Mesendoderm (in vitro differentiated cells): ENCODE results near the gene ST6GAL1.
A peak's percentile ranks its signal among the peaks of the same experiment; 100 is the strongest.

Experiments used
- DNase-seq: peaks from one replicate; pipeline ENCODE4 v3.0.0; 2013
- H2AK5ac ChIP-seq: 2 replicates; pipeline ENCODE4 v1.6.1; 2013; ENCODE audit warnings: low read length, inconsistent platforms
- H2BK120ac ChIP-seq: 2 replicates; pipeline ENCODE4 v1.6.1; 2013; ENCODE audit warnings: low read depth, mild to moderate bottlenecking, low read length, moderate library complexity, mixed read lengths
- H2BK15ac ChIP-seq: replicated peaks from 2 replicates; pipeline ENCODE4 v1.6.1; 2013; ENCODE audit warnings: low read depth, mild to moderate bottlenecking, moderate library complexity
- H2BK5ac ChIP-seq: 2 replicates; pipeline ENCODE4 v1.6.1; 2013; ENCODE audit warnings: low read length, inconsistent platforms
- H3K18ac ChIP-seq: 2 replicates; pipeline ENCODE4 v1.6.1; 2013; ENCODE audit warnings: mild to moderate bottlenecking, low read length, mixed read lengths
- H3K23ac ChIP-seq: one replicate; pipeline ENCODE4 v1.6.1; 2013; ENCODE audit warnings: low read length
- H3K27ac ChIP-seq: 2 replicates; pipeline ENCODE4 v1.5.1; 2013; ENCODE audit warnings: low read depth, mild to moderate bottlenecking, inconsistent platforms, low read length, moderate library complexity
- H3K27me3 ChIP-seq: 2 replicates; pipeline ENCODE4 v1.6.1; 2013; ENCODE audit warnings: low read length, control low read depth, mild to moderate bottlenecking, inconsistent platforms; ENCODE audit not compliant: insufficient read depth, poor library complexity
- H3K36me3 ChIP-seq: 2 replicates; pipeline ENCODE4 v1.6.1; 2013; ENCODE audit warnings: low read length, inconsistent platforms; ENCODE audit not compliant: control insufficient read depth, insufficient read depth
- H3K4ac ChIP-seq: one replicate; pipeline ENCODE4 v1.6.1; 2013; ENCODE audit warnings: low read depth, mild to moderate bottlenecking, low read length, moderate library complexity
- H3K4me1 ChIP-seq: 2 replicates; pipeline ENCODE4 v1.6.1; 2013; ENCODE audit warnings: low read depth, low read length, inconsistent platforms; ENCODE audit not compliant: control insufficient read depth
- H3K4me2 ChIP-seq: 2 replicates; pipeline ENCODE4 v1.6.1; 2013; ENCODE audit warnings: low read length
- H3K4me3 ChIP-seq: 2 replicates; pipeline ENCODE4 v1.5.1; 2013; ENCODE audit warnings: mild to moderate bottlenecking, low read length
- H3K56ac ChIP-seq: one replicate; pipeline ENCODE4 v1.6.1; 2013; ENCODE audit warnings: low read length
- H3K79me1 ChIP-seq: 2 replicates; pipeline ENCODE4 v1.6.1; 2013; ENCODE audit warnings: low read length, inconsistent platforms
- H3K79me2 ChIP-seq: 2 replicates; pipeline ENCODE4 v1.6.1; 2013; ENCODE audit warnings: mild to moderate bottlenecking, low read length; ENCODE audit not compliant: control insufficient read depth, insufficient read depth
- H3K9ac ChIP-seq: 2 replicates; pipeline ENCODE4 v1.6.1; 2013; ENCODE audit warnings: low read length, inconsistent platforms
- H4K5ac ChIP-seq: one replicate; pipeline ENCODE4 v1.6.1; 2013; ENCODE audit warnings: low read length
- H4K8ac ChIP-seq: one replicate; pipeline ENCODE4 v1.6.1; 2013; ENCODE audit warnings: low read depth, mild to moderate bottlenecking, control low read depth, low read length, moderate library complexity
- WGBS: extraction: QIAGEN DNeasy Blood & Tissue Kit; methylation state at CpG from one replicate; pipeline ENCODE4 v1.1.7; 2013; ENCODE audit warnings: low lambda C conversion rate, missing lambda C conversion rate; ENCODE audit not compliant: insufficient coverage; ENCODE audit errors: extremely low coverage; 5-methylcytosine and 5-hydroxymethylcytosine counted together

Gene ST6GAL1

GRCh38 chr3:187098923-187099512 lies 168.7 kb downstream of the ST6GAL1 start:
- Histone ChIP-seq H3K79me1 (no peaks in the 10 kb centered on the region), H2BK15ac (no peak overlapping the region), H4K5ac (no peak overlapping the region), H3K27ac (no peak overlapping the region), H3K4me2 (no peak overlapping the region), H4K8ac (no peak overlapping the region), H3K4ac (no peak overlapping the region), H2BK5ac (no peak overlapping the region), H2AK5ac (no peak overlapping the region), H3K27me3 (no peaks in the 10 kb centered on the region), H3K9ac (no peak overlapping the region), H2BK120ac (no peak overlapping the region), H3K36me3 (no peaks in the 10 kb centered on the region), H3K4me3 (no peak overlapping the region), H3K23ac (no peak overlapping the region), H3K4me1 (no peaks in the 10 kb centered on the region), H3K18ac (no peak overlapping the region), H3K56ac (no peak overlapping the region), H3K79me2 (no peaks in the 10 kb centered on the region)
- no peak for DNase-seq
- WGBS = no CpG with 5 or more reads among the region's 2 CpGs

- no peaks in the 10 kb centered on the region for H3K4me1 ChIP-seq
- DNase-seq = peak; percentile 49
- H3K79me2 ChIP-seq = no peaks in the 10 kb centered on the region
- no peak overlapping the region for H4K8ac ChIP-seq
- H3K23ac ChIP-seq = no peak overlapping the region
- no peaks in the 10 kb centered on the region for H3K27me3 ChIP-seq
- H4K5ac ChIP-seq = no peak overlapping the region
- H3K79me1 ChIP-seq = no peaks in the 10 kb centered on the region
- H2BK120ac ChIP-seq = no peak overlapping the region
- no peak overlapping the region for H2AK5ac ChIP-seq
- H3K4me3 ChIP-seq = no peak overlapping the region
- H2BK15ac ChIP-seq = no peak overlapping the region
- H3K4ac ChIP-seq = no peak overlapping the region
- H2BK5ac ChIP-seq = no peak overlapping the region
- H3K4me2 ChIP-seq = no peak overlapping the region
- H3K18ac ChIP-seq = no peak overlapping the region
- H3K9ac ChIP-seq = no peak overlapping the region
- H3K36me3 ChIP-seq = no peaks in the 10 kb centered on the region
- no peak overlapping the region for H3K56ac ChIP-seq
- WGBS = no CpG with 5 or more reads among the region's 9 CpGs
- no peak overlapping the region for H3K27ac ChIP-seq
These were observed 171.1 kb downstream of the ST6GAL1 start for GRCh38 chr3:187101184-187102072.

GRCh38 chr3:187102073-187102634 lies 171.8 kb downstream of the ST6GAL1 start:
- Histone ChIP-seq H3K4me2 (no peak overlapping the region), H3K4me3 (no peak overlapping the region), H3K9ac (no peak overlapping the region), H3K4me1 (no peaks in the 10 kb centered on the region), H3K36me3 (no peaks in the 10 kb centered on the region), H3K79me1 (no peaks in the 10 kb centered on the region), H4K8ac (no peak overlapping the region), H2BK120ac (no peak overlapping the region), H3K23ac (no peak overlapping the region), H3K27me3 (no peaks in the 10 kb centered on the region), H2BK15ac (no peak overlapping the region), H2BK5ac (no peak overlapping the region), H2AK5ac (no peak overlapping the region), H3K79me2 (no peaks in the 10 kb centered on the region), H4K5ac (no peak overlapping the region), H3K4ac (no peak overlapping the region), H3K18ac (no peak overlapping the region), H3K56ac (no peak overlapping the region), H3K27ac (no peak overlapping the region)
- WGBS = no CpG with 5 or more reads among the region's 1 CpG
- DNase-seq = no peak

- DNase-seq = no peak
- H3K4me2 ChIP-seq = no peak overlapping the region
- H2BK5ac ChIP-seq = no peak overlapping the region
- no peak overlapping the region for H4K5ac ChIP-seq
- H3K79me1 ChIP-seq = no peaks in the 10 kb centered on the region
- H3K36me3 ChIP-seq = no peaks in the 10 kb centered on the region
- H3K9ac ChIP-seq = no peak overlapping the region
- H3K4me1 ChIP-seq = no peaks in the 10 kb centered on the region
- no peak overlapping the region for H3K27ac ChIP-seq
- H3K56ac ChIP-seq = no peak overlapping the region
- no peak overlapping the region for H4K8ac ChIP-seq
- H3K18ac ChIP-seq = no peak overlapping the region
- no peaks in the 10 kb centered on the region for H3K79me2 ChIP-seq
- no peak overlapping the region for H2AK5ac ChIP-seq
- no peak overlapping the region for H2BK15ac ChIP-seq
- WGBS = no CpG with 5 or more reads among the region's 5 CpGs
- no peaks in the 10 kb centered on the region for H3K27me3 ChIP-seq
- H3K4ac ChIP-seq = no peak overlapping the region
- no peak overlapping the region for H3K23ac ChIP-seq
- no peak overlapping the region for H3K4me3 ChIP-seq
- no peak overlapping the region for H2BK120ac ChIP-seq
These were observed 172.9 kb downstream of the ST6GAL1 start for GRCh38 chr3:187103251-187103650.

- no peak overlapping the region for H4K8ac ChIP-seq
- H3K27me3 ChIP-seq = no peaks in the 10 kb centered on the region
- no peaks in the 10 kb centered on the region for H3K79me2 ChIP-seq
- H3K9ac ChIP-seq = no peak overlapping the region
- no peak overlapping the region for H2BK5ac ChIP-seq
- no peak overlapping the region for H4K5ac ChIP-seq
- no peak overlapping the region for H3K18ac ChIP-seq
- no peak for DNase-seq
- no peaks in the 10 kb centered on the region for H3K4me1 ChIP-seq
- WGBS = no CpG with 5 or more reads among the region's 7 CpGs
- H2BK120ac ChIP-seq = no peak overlapping the region
- no peak overlapping the region for H3K23ac ChIP-seq
- no peak overlapping the region for H3K4me3 ChIP-seq
- H3K36me3 ChIP-seq = no peaks in the 10 kb centered on the region
- no peak overlapping the region for H2BK15ac ChIP-seq
- no peak overlapping the region for H3K4me2 ChIP-seq
- no peak overlapping the region for H3K4ac ChIP-seq
- H3K27ac ChIP-seq = no peak overlapping the region
- no peak overlapping the region for H2AK5ac ChIP-seq
- no peak overlapping the region for H3K56ac ChIP-seq
- no peaks in the 10 kb centered on the region for H3K79me1 ChIP-seq
These were observed 174.0 kb downstream of the ST6GAL1 start for GRCh38 chr3:187104342-187104741.
